SK-N-SH (cell line): Measurements from ENCODE around the gene ARL8A. TPM values are rescaled to one million over a fixed set of nuclear protein-coding genes. Genes with fewer than 3 reads are reported as not detected.
"Not testable (repeated sequence)": the region's sequence is repeated elsewhere in the genome, so short reads cannot be mapped to it uniquely, and the experiment has no call there.

ENCODE experiments used
- CTCF ChIA-PET: fragments of 300-600, 350-600 bp; formaldehyde crosslinking; extraction: SDS; loops from one replicate; lab custom pipeline; 2021; lab: Yijun Ruan, JAX
- POLR2A ChIA-PET: fragments of 350-600 bp; sonication (Branson Sonifier 250); formaldehyde crosslinking; extraction: SDS; loops from one replicate; lab custom pipeline; 2020; ENCODE audit warnings: antibody characterized with exemption, inconsistent platforms; lab: Yijun Ruan, JAX
- DNase-seq: peaks from one replicate; pipeline ENCODE4 v3.0.0; 2012
- H2AFZ ChIP-seq: fragments of 200-600 bp; sonication (generic); 2 replicates; pipeline ENCODE4 v1.8.1; 2016; ENCODE audit warnings: antibody characterized with exemption, mild to moderate bottlenecking, low read depth
- H3F3A ChIP-seq: fragments of 200-600 bp; sonication (generic); replicated peaks from 2 replicates; pipeline ENCODE3; 2016; ENCODE audit warnings: antibody characterized with exemption, mild to moderate bottlenecking; ENCODE audit not compliant: insufficient read depth
- H3K27ac ChIP-seq, 2 experiments: fragments of 200-500 bp in 1 of 2; fragments of 200-600 bp in 1 of 2; sonication (Bioruptor generic) in 1 of 2; sonication (generic), shearing (Covaris generic) in 1 of 2; 2 replicates each; pipeline versions ENCODE4 v1.5.1 to v1.6.1; 2014 to 2016; ENCODE audit warnings: low read depth in 2 of 2, inconsistent platforms in 1 of 2, low read length in 1 of 2, mild to moderate bottlenecking in 1 of 2, mixed read lengths in 1 of 2
- H3K27me3 ChIP-seq: fragments of 200-600 bp; sonication (generic), shearing (Covaris generic); 2 replicates; pipeline ENCODE4 v1.6.1; 2016; ENCODE audit warnings: mixed run types; ENCODE audit not compliant: insufficient read depth
- H3K36me3 ChIP-seq, 2 experiments: fragments of 200-500 bp in 1 of 2; fragments of 200-600 bp in 1 of 2; sonication (Bioruptor generic) in 1 of 2; sonication (generic) in 1 of 2; replicated peaks in 1 of 2; 2 replicates each; pipeline versions ENCODE3 to v1.5.1; 2014 to 2016; ENCODE audit warnings: low read length in 1 of 2, mild to moderate bottlenecking in 1 of 2; ENCODE audit not compliant: insufficient read depth in 2 of 2, control insufficient read depth in 1 of 2
- H3K4me1 ChIP-seq, 2 experiments: fragments of 200-500 bp in 1 of 2; fragments of 200-600 bp in 1 of 2; sonication (Bioruptor generic) in 1 of 2; sonication (generic), shearing (Covaris generic) in 1 of 2; 2 replicates each; pipeline versions ENCODE4 v1.5.1 to v1.6.1; 2014 to 2016; ENCODE audit warnings: low read depth in 1 of 2, low read length in 1 of 2, mixed run types in 1 of 2; ENCODE audit not compliant: insufficient read depth in 2 of 2, control insufficient read depth in 1 of 2
- H3K4me2 ChIP-seq: fragments of 200-600 bp; sonication (generic), shearing (Covaris generic); 2 replicates; pipeline ENCODE4 v1.6.1; 2017; ENCODE audit warnings: mixed run types
- H3K4me3 ChIP-seq, 2 experiments: fragments of 200-500 bp in 1 of 2; fragments of 200-600 bp in 1 of 2; sonication (Bioruptor generic) in 1 of 2; sonication (generic), shearing (Covaris generic) in 1 of 2; 2 replicates each; pipeline versions ENCODE4 v1.5.1 to v1.8.1; 2014 to 2016; ENCODE audit warnings: low read depth in 2 of 2, inconsistent platforms in 1 of 2, low read length in 1 of 2, mild to moderate bottlenecking in 1 of 2, mixed read lengths in 1 of 2, moderate library complexity in 1 of 2
- H3K79me2 ChIP-seq: fragments of 200-600 bp; sonication (generic); 2 replicates; pipeline ENCODE4 v1.8.1; 2017; ENCODE audit warnings: mild to moderate bottlenecking; ENCODE audit not compliant: insufficient read depth
- H3K9ac ChIP-seq: fragments of 200-600 bp; sonication (generic); 2 replicates; pipeline ENCODE4 v1.6.1; 2017; ENCODE audit warnings: mixed run types
- H3K9me2 ChIP-seq: fragments of 200-600 bp; sonication (generic); 2 replicates; pipeline ENCODE4 v1.6.1; 2017; ENCODE audit warnings: mixed run types
- H3K9me3 ChIP-seq: fragments of 200-600 bp; sonication (generic); 2 replicates; pipeline ENCODE4 v1.6.1; 2017; ENCODE audit warnings: mixed run types, mild to moderate bottlenecking, moderate library complexity
- H4K20me1 ChIP-seq: fragments of 200-600 bp; sonication (generic); 2 replicates; pipeline ENCODE4 v1.6.1; 2017; ENCODE audit warnings: mild to moderate bottlenecking, mixed run types; ENCODE audit not compliant: insufficient read depth
- CTCF ChIP-seq: fragments of 200-600 bp; sonication (generic); IDR thresholded peaks from 2 replicates; pipeline ENCODE4 v1.6.1; 2017; ENCODE audit warnings: antibody characterized with exemption, mild to moderate bottlenecking, moderate library complexity
- RAD21 ChIP-seq: IDR thresholded peaks from 2 replicates; pipeline ENCODE4 v1.6.1; 2012; ENCODE audit warnings: mild to moderate bottlenecking, low read length
- SMC3 ChIP-seq: IDR thresholded peaks from 2 replicates; pipeline ENCODE4 v1.6.1; 2012; ENCODE audit warnings: low read depth, low read length, improper control_type of control experiment
- TEAD4 ChIP-seq: IDR thresholded peaks from 2 replicates; pipeline ENCODE4 v1.4.0; 2012; ENCODE audit warnings: mild to moderate bottlenecking, borderline replicate concordance; ENCODE audit not compliant: insufficient read depth
- WGBS: methylation state at CpG from one replicate; pipeline ENCODE4 v1.1.6; 2017; ENCODE audit warnings: low lambda C conversion rate; 5-methylcytosine and 5-hydroxymethylcytosine counted together
- polyA plus RNA-seq, 3 experiments: library from polyadenylated mRNA; depleted of rRNA; stranded (reverse); fragments of >200 nt; gene quantifications; 2 replicates each; pipeline ENCODE4 v1.2.3, GENCODE V29; 2012

ARL8A gene
- polyA plus RNA-seq, 1 of the 3 experiments (the other 2 are of a cell fraction), result 66.9 TPM

GRCh38 chr1:202192770-202193613 lies 48.5 kb upstream of the ARL8A start:
- Histone ChIP-seq H3K9me2 (no peaks in the 10 kb centered on the region), H3K27ac (no peak overlapping the region), H3K79me2 (no peaks in the 10 kb centered on the region), H3K27me3 (peaks cover 28% of the 10 kb centered on the region), H3K36me3 (no peaks in the 10 kb centered on the region), H2AFZ (0 out of 2 replicates have a peak overlapping the region, but pooled peaks have one; percentile 35), H4K20me1 (no peaks in the 10 kb centered on the region), H3K4me3 (no peak overlapping the region), H3K4me1 (peaks cover 0 to 10% of the 10 kb centered on the region in 2 experiments; a peak in 1 of 4 replicates), H3K4me2 (peak overlapping the region; percentile 52; the same call in 1 of the 2 replicates), H3K9me3 (no peaks in the 10 kb centered on the region)
- CTCF ChIA-PET, result interaction anchor here (0.6 to 6.1 kb wide), 50 partner anchors 8 to 546 kb away, joined by 3 to 161 read pairs (median 5); no protein-coding TSS in a partner anchor
- DNase-seq, result peak; percentile 89
- TF ChIP-seq CTCF, result peak; percentile 83
- peak; percentile 84 for TF ChIP-seq RAD21
- TF ChIP-seq SMC3, result peak; percentile 87
- TF ChIP-seq TEAD4, result no peak
- TF ChIP-seq, all 33 proteins: peak for 3
- H3F3A ChIP-seq, result no peaks in the 10 kb centered on the region
- 39% methylated on average over 10 of the region's 18 CpGs for WGBS
- no peak overlapping the region for H3K9ac ChIP-seq
- POLR2A ChIA-PET, result interaction anchor here (0.6 to 0.9 kb wide), 4 partner anchors 19 to 164 kb away, joined by 3 to 7 read pairs (median 4); partner anchors contain the start of gene UBE2T

- DNase-seq, H3K4me2 ChIP-seq, H3K9me3 ChIP-seq, H3K27ac ChIP-seq, H3K79me2 ChIP-seq, POLR2A ChIA-PET, H3K4me3 ChIP-seq, H4K20me1 ChIP-seq, H3K36me3 ChIP-seq, H3K9me2 ChIP-seq, H3F3A ChIP-seq, H2AFZ ChIP-seq, H3K9ac ChIP-seq: not testable (repeated sequence)
- Histone ChIP-seq H3K4me1 (peaks cover 0 to 10% of the 10 kb centered on the region in 2 experiments; a peak in 1 of 4 replicates), H3K27me3 (peaks cover 28% of the 10 kb centered on the region)
- CTCF ChIA-PET, result interaction anchor here (1.6 to 8.1 kb wide), 5 partner anchors 12 to 124 kb away, joined by 4 to 187 read pairs (median 73); no protein-coding TSS in a partner anchor
- no CpG with 5 or more reads among the region's 33 CpGs for WGBS
Measured at GRCh38 chr1:202191391-202191790, 46.9 kb upstream of the ARL8A start.
